WTC11 (cell line): ENCODE data around the gene HMCN1. TPM values are rescaled to one million over a fixed set of nuclear protein-coding genes. Genes with fewer than 3 reads are reported as not detected.

ENCODE experiments used
- ATAC-seq: fragments of 200-7000 bp; cut with Tn5 transposase; 2 replicates; pipeline ENCODE4 v1.10.0; 2021; ENCODE audit warnings: mild to moderate bottlenecking, moderate library complexity
- CTCF ChIA-PET: fragments of 300-600 bp; sonication (Branson Sonifier 250); formaldehyde crosslinking; loops from one replicate; lab custom pipeline; 2021; ENCODE audit warnings: antibody characterized with exemption; lab: Charles Lee
- POLR2A ChIA-PET: fragments of 350-600 bp; sonication (Branson Sonifier 250); formaldehyde crosslinking; loops from one replicate; lab custom pipeline; 2021; ENCODE audit warnings: antibody characterized with exemption; lab: Charles Lee
- DNase-seq: peaks from one replicate; pipeline ENCODE4 v3.0.0; 2021; ENCODE audit warnings: low spot score
- H3K27ac Mint-ChIP-seq: 2 replicates; pipeline ENCODE4 v1.8.0; 2021; ENCODE audit warnings: mixed read lengths
- H3K27me3 Mint-ChIP-seq: 2 replicates; pipeline ENCODE4 v1.8.0; 2021; ENCODE audit warnings: low read depth, mild to moderate bottlenecking, moderate library complexity, mixed read lengths
- H3K36me3 Mint-ChIP-seq: 2 replicates; pipeline ENCODE4 v1.8.0; 2021; ENCODE audit warnings: mixed read lengths
- H3K4me1 Mint-ChIP-seq: 2 replicates; pipeline ENCODE4 v1.8.0; 2022; ENCODE audit warnings: mixed read lengths
- H3K4me3 Mint-ChIP-seq: 2 replicates; pipeline ENCODE4 v1.8.0; 2021; ENCODE audit warnings: mild to moderate bottlenecking, moderate library complexity, mixed read lengths
- H3K9me3 Mint-ChIP-seq: 2 replicates; pipeline ENCODE4 v1.8.0; 2021; ENCODE audit warnings: mixed read lengths
- AFF4 ChIP-seq: sonication (generic); formaldehyde crosslinking; IDR thresholded peaks from 2 replicates; pipeline ENCODE4 v1.8.1; 2023; ENCODE audit warnings: mild to moderate bottlenecking, missing genetic modification reagents, borderline replicate concordance
- ATF2 ChIP-seq: sonication (generic); formaldehyde crosslinking; IDR thresholded peaks from 2 replicates; pipeline ENCODE4 v1.8.1; 2022; ENCODE audit warnings: low read depth, missing genetic modification reagents, borderline replicate concordance
- CBFB ChIP-seq: sonication (generic); formaldehyde crosslinking; IDR thresholded peaks from 2 replicates; pipeline ENCODE4 v1.8.1; 2022; ENCODE audit warnings: mild to moderate bottlenecking, low read depth, missing genetic modification reagents
- E2F1 ChIP-seq: sonication (generic); formaldehyde crosslinking; IDR thresholded peaks from 2 replicates; pipeline ENCODE4 v1.8.0; 2022; ENCODE audit warnings: mild to moderate bottlenecking, missing genetic modification reagents
- GTF2I ChIP-seq: fragments of 250-450 bp; sonication (Bioruptor Pico); conservative IDR thresholded peaks from 2 replicates; pipeline ENCODE4 v1.4.0; 2021; ENCODE audit warnings: mild to moderate bottlenecking
- KAT7 ChIP-seq: sonication (generic); formaldehyde crosslinking; IDR thresholded peaks from 2 replicates; pipeline ENCODE4 v1.8.1; 2023; ENCODE audit warnings: missing genetic modification reagents, mild to moderate bottlenecking, borderline replicate concordance
- MLX ChIP-seq: sonication (generic); formaldehyde crosslinking; IDR thresholded peaks from 2 replicates; pipeline ENCODE4 v1.8.1; 2023; ENCODE audit warnings: mild to moderate bottlenecking, missing genetic modification reagents, moderate library complexity
- NFE2L1 ChIP-seq: sonication (generic); formaldehyde crosslinking; IDR thresholded peaks from 2 replicates; pipeline ENCODE4 v1.8.1; 2023; ENCODE audit warnings: missing genetic modification reagents
- NR1H2 ChIP-seq: sonication (generic); formaldehyde crosslinking; IDR thresholded peaks from 2 replicates; pipeline ENCODE4 v1.9.0; 2021; ENCODE audit warnings: mild to moderate bottlenecking, moderate library complexity, missing genetic modification reagents
- PRDM15 ChIP-seq: sonication (generic); formaldehyde crosslinking; IDR thresholded peaks from 2 replicates; pipeline ENCODE4 v1.8.0; 2022; ENCODE audit warnings: missing genetic modification reagents
- PREB ChIP-seq: sonication (generic); formaldehyde crosslinking; IDR thresholded peaks from 2 replicates; pipeline ENCODE4 v1.8.1; 2022; ENCODE audit warnings: mild to moderate bottlenecking, missing genetic modification reagents, moderate library complexity, borderline replicate concordance
- ZNF532 ChIP-seq: fragments of 250-450 bp; sonication (Bioruptor Pico); IDR thresholded peaks from 2 replicates; pipeline ENCODE4 v1.9.0; 2021; ENCODE audit warnings: mild to moderate bottlenecking, borderline replicate concordance
- ZNF671 ChIP-seq: fragments of 250-450 bp; sonication (Bioruptor Pico); IDR thresholded peaks from 2 replicates; pipeline ENCODE4 v1.8.0; 2021; ENCODE audit warnings: mild to moderate bottlenecking
- total RNA-seq: library from RNA; stranded (reverse); gene quantifications from 3 replicates; pipeline ENCODE4 v1.2.3, GENCODE V29; 2021

The HMCN1 gene
- total RNA-seq, 1 experiment from 2014 or later, result 5.6 TPM

- H3K4me1 Mint-ChIP-seq, result peaks cover 31% of the 10 kb centered on the region
- ChIA-PET POLR2A (no interaction called here), CTCF (interaction anchor here (0.9 to 3.7 kb wide), 4 partner anchors 12 to 479 kb away, joined by 3 to 66 read pairs (median 6); no protein-coding TSS in a partner anchor)
- H3K27ac Mint-ChIP-seq, result no peak overlapping the region
- DNase-seq, result no peak
- no peaks in the 10 kb centered on the region for H3K36me3 Mint-ChIP-seq
- no peaks in the 10 kb centered on the region for H3K9me3 Mint-ChIP-seq
- H3K4me3 Mint-ChIP-seq, result peak overlapping the region; percentile 89; the same call in 1 of the 2 replicates
- no peak for ATAC-seq
- peaks cover 22% of the 10 kb centered on the region for H3K27me3 Mint-ChIP-seq
- no peak for TF ChIP-seq ZNF532 (CRISPR knock-in tag)
These were observed 1.2 kb upstream of the HMCN1 start for GRCh38 chr1:185732951-185733350.

GRCh38 chr1:185734929-185735700, 924 bp downstream of the HMCN1 start:
- POLR2A ChIA-PET, result interaction anchor here (0.6 to 1.0 kb wide), 2 partner anchors 41 to 209 kb away, joined by 3 to 4 read pairs; no protein-coding TSS in a partner anchor
- H3K36me3 Mint-ChIP-seq, result peaks cover 5% of the 10 kb centered on the region
- H3K27me3 Mint-ChIP-seq, result peaks cover 22% of the 10 kb centered on the region
- H3K4me1 Mint-ChIP-seq, result peaks cover 31% of the 10 kb centered on the region
- DNase-seq (no peak), ATAC-seq (no peak)
- H3K27ac Mint-ChIP-seq, result peak overlapping the region; percentile 19
- peaks cover 5% of the 10 kb centered on the region for H3K9me3 Mint-ChIP-seq
- CTCF ChIA-PET, result interaction anchor here (1.4 to 3.7 kb wide), 4 partner anchors 14 to 640 kb away, joined by 4 to 66 read pairs (median 6); partner anchors contain the start of genes ODR4 and TPR
- H3K4me3 Mint-ChIP-seq, result peak overlapping the region; percentile 89
- TF ChIP-seq PREB (CRISPR knock-in tag), result no peak
- TF ChIP-seq E2F1, result no peak
- no peak for TF ChIP-seq AFF4 (CRISPR knock-in tag)
- no peak for TF ChIP-seq GTF2I (CRISPR knock-in tag)
- no peak for TF ChIP-seq KAT7
- no peak for TF ChIP-seq CBFB (CRISPR knock-in tag)
- TF ChIP-seq PRDM15 (CRISPR knock-in tag), result no peak
- TF ChIP-seq ZNF671, result no peak
- TF ChIP-seq MLX, result no peak
- no peak for TF ChIP-seq NFE2L1 (CRISPR knock-in tag)
- TF ChIP-seq ATF2 (CRISPR knock-in tag), result no peak
- no peak for TF ChIP-seq NR1H2
